Measurements from ENCODE around the gene TRIM6. TPM values are rescaled to one million over a fixed set of nuclear protein-coding genes. Genes with fewer than 3 reads are reported as not detected.

The TRIM6 gene
- total RNA-seq, 1 experiment from 2014 or later, result 30.2 TPM

GRCh38 chr11:5621580-5621979 lies 25.1 kb downstream of the TRIM6 start:
- H3K4me1 Mint-ChIP-seq, result peaks cover 48% of the 10 kb centered on the region
- CTCF ChIA-PET, result interaction anchor here (1.5 kb wide), 1 partner anchor 22 kb away, joined by 4 read pairs; no protein-coding TSS in a partner anchor

More at GRCh38 chr11:5621580-5621979, 25.1 kb downstream of the TRIM6 start:
- Mint-ChIP-seq H3K27ac (no peak overlapping the region; the same call in 1 of the 2 replicates), H3K36me3 (no peaks in the 10 kb centered on the region), H3K9me3 (no peaks in the 10 kb centered on the region), H3K4me3 (no peak overlapping the region), H3K27me3 (ENCODE audit: low read depth) (no peaks in the 10 kb centered on the region)
- no peak for ATAC-seq
- no peak for TF ChIP-seq ZNF232 (CRISPR knock-in tag; IDR thresholded peaks at IDR 0.05)
- no peak for TF ChIP-seq ZBTB43 (CRISPR knock-in tag; IDR thresholded peaks at IDR 0.05)
- TF ChIP-seq ATF2 (CRISPR knock-in tag; IDR thresholded peaks at IDR 0.05; ENCODE audit: borderline replicate concordance, low read depth), result no peak
- TF ChIP-seq ZNF281 (CRISPR knock-in tag; IDR thresholded peaks at IDR 0.05), result no peak
- no peak for TF ChIP-seq NFATC4 (CRISPR knock-in tag; IDR thresholded peaks at IDR 0.05)
- TF ChIP-seq MYBL2 (CRISPR knock-in tag; IDR thresholded peaks at IDR 0.05), result no peak
- no peak for TF ChIP-seq FOXK1 (CRISPR knock-in tag; IDR thresholded peaks at IDR 0.05)
- TF ChIP-seq ZNF121 (CRISPR knock-in tag; IDR thresholded peaks at IDR 0.05), result no peak
- TF ChIP-seq PRDM15 (CRISPR knock-in tag; IDR thresholded peaks at IDR 0.05), result no peak
- TF ChIP-seq GTF2I (CRISPR knock-in tag; conservative IDR thresholded peaks at IDR 0.05), result no peak
- no peak for TF ChIP-seq JAZF1 (CRISPR knock-in tag; IDR thresholded peaks at IDR 0.05)
- TF ChIP-seq NR1H2 (CRISPR knock-in tag; IDR thresholded peaks at IDR 0.05), result no peak
- no peak for TF ChIP-seq SMAD3 (CRISPR knock-in tag; IDR thresholded peaks at IDR 0.05; ENCODE audit: borderline replicate concordance)
- no peak for TF ChIP-seq TCF7 (CRISPR knock-in tag; IDR thresholded peaks at IDR 0.05; ENCODE audit: low read depth)
- TF ChIP-seq ZNF396 (CRISPR knock-in tag; IDR thresholded peaks at IDR 0.05; ENCODE audit: borderline replicate concordance), result no peak
- no peak for TF ChIP-seq GABPB1 (CRISPR knock-in tag; IDR thresholded peaks at IDR 0.05)
- TF ChIP-seq ELF4 (CRISPR knock-in tag; IDR thresholded peaks at IDR 0.05; ENCODE audit: low read depth), result no peak
- TF ChIP-seq FOXJ3 (CRISPR knock-in tag; IDR thresholded peaks at IDR 0.05; ENCODE audit: borderline replicate concordance), result no peak
- no peak for TF ChIP-seq ESRRA (CRISPR knock-in tag; IDR thresholded peaks at IDR 0.05; ENCODE audit: borderline replicate concordance)
- POLR2A ChIA-PET, result no interaction called here
- DNase-seq (ENCODE audit: low spot score), result no peak

Measured in WTC11 (cell line).